Measurements from ENCODE around the gene MMP2.

The MMP2 gene

GRCh38 chr16:55478827-55479429 lies at the start of gene MMP2:
MMP2 (plus strand) TSS chr16:55479198; CDS start chr16:55479480, 282 bp downstream.
- TF ChIP-seq, protein P1, sequence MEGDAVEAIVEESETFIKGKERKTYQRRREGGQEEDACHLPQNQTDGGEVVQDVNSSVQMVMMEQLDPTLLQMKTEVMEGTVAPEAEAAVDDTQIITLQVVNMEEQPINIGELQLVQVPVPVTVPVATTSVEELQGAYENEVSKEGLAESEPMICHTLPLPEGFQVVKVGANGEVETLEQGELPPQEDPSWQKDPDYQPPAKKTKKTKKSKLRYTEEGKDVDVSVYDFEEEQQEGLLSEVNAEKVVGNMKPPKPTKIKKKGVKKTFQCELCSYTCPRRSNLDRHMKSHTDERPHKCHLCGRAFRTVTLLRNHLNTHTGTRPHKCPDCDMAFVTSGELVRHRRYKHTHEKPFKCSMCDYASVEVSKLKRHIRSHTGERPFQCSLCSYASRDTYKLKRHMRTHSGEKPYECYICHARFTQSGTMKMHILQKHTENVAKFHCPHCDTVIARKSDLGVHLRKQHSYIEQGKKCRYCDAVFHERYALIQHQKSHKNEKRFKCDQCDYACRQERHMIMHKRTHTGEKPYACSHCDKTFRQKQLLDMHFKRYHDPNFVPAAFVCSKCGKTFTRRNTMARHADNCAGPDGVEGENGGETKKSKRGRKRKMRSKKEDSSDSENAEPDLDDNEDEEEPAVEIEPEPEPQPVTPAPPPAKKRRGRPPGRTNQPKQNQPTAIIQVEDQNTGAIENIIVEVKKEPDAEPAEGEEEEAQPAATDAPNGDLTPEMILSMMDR (IDR thresholded peaks at IDR 0.05; ENCODE audit: control insufficient read depth, insufficient read depth, low read depth, low read length, missing control alignments): no peak
- peak within 1 kb of the TSS; percentile 71 for H3K4me3 ChIP-seq (ENCODE audit: control insufficient read depth, low read depth, low read length)
- DNase-seq (ENCODE audit: low read depth): no peak

GRCh38 chr16:55433030-55433429 lies 46.0 kb upstream of the MMP2 start:
- TF ChIP-seq, protein P1 (IDR thresholded peaks at IDR 0.05; ENCODE audit: control insufficient read depth, insufficient read depth, low read depth, low read length, missing control alignments): no peak
- no peak overlapping the region for H3K4me3 ChIP-seq (ENCODE audit: control insufficient read depth, low read depth, low read length)
- no peak for DNase-seq (ENCODE audit: low read depth)

- no peak overlapping the region for H3K4me3 ChIP-seq (ENCODE audit: control insufficient read depth, low read depth, low read length)
- TF ChIP-seq, protein P1 (IDR thresholded peaks at IDR 0.05; ENCODE audit: control insufficient read depth, insufficient read depth, low read depth, low read length, missing control alignments): no peak
- DNase-seq (ENCODE audit: low read depth): no peak
These were observed 45.5 kb upstream of the MMP2 start for GRCh38 chr16:55433535-55433934.

GRCh38 chr16:55434000-55434399 lies 45.0 kb upstream of the MMP2 start:
- TF ChIP-seq, protein P1 (IDR thresholded peaks at IDR 0.05; ENCODE audit: control insufficient read depth, insufficient read depth, low read depth, low read length, missing control alignments): no peak
- no peak overlapping the region for H3K4me3 ChIP-seq (ENCODE audit: control insufficient read depth, low read depth, low read length)
- no peak for DNase-seq (ENCODE audit: low read depth)

- no peak overlapping the region for H3K4me3 ChIP-seq (ENCODE audit: control insufficient read depth, low read depth, low read length)
- no peak for DNase-seq (ENCODE audit: low read depth)
- TF ChIP-seq, protein P1 (IDR thresholded peaks at IDR 0.05; ENCODE audit: control insufficient read depth, insufficient read depth, low read depth, low read length, missing control alignments): no peak
These were observed 43.6 kb upstream of the MMP2 start for GRCh38 chr16:55435387-55435786.

- TF ChIP-seq, protein P1 (IDR thresholded peaks at IDR 0.05; ENCODE audit: control insufficient read depth, insufficient read depth, low read depth, low read length, missing control alignments): no peak
- DNase-seq (ENCODE audit: low read depth): peak; percentile 16
- no peak overlapping the region for H3K4me3 ChIP-seq (ENCODE audit: control insufficient read depth, low read depth, low read length)
These were observed 42.4 kb upstream of the MMP2 start for GRCh38 chr16:55436587-55436986.

Measured in AG09309 (cell line).